H7 (cell line): Measurements from ENCODE around the gene CBY3. TPM values are rescaled to one million over a fixed set of nuclear protein-coding genes. Genes with fewer than 3 reads are reported as not detected.
"Not testable (repeated sequence)": the region's sequence is repeated elsewhere in the genome, so short reads cannot be mapped to it uniquely, and the experiment has no call there.

Experiments used
- DNase-seq: peaks from one replicate; pipeline ENCODE4 v3.0.0; 2012
- H3K27me3 ChIP-seq: 2 replicates; pipeline ENCODE4 v1.6.0; 2011; ENCODE audit warnings: mild to moderate bottlenecking, low read length; ENCODE audit not compliant: control insufficient read depth, insufficient read depth
- H3K36me3 ChIP-seq: replicated peaks from 2 replicates; pipeline ENCODE4 v1.5.1; 2011; ENCODE audit warnings: low read length; ENCODE audit not compliant: control insufficient read depth, insufficient read depth
- H3K4me3 ChIP-seq: 2 replicates; pipeline ENCODE4 v1.5.1; 2011; ENCODE audit warnings: low read depth, mild to moderate bottlenecking, control low read depth, low read length, moderate library complexity; ENCODE audit not compliant: insufficient read depth
- total RNA-seq: library from RNA; depleted of rRNA; stranded (reverse); fragments of >200 nt; shearing (Covaris generic); gene quantifications from 2 replicates; pipeline ENCODE4 v1.2.3, GENCODE V29; 2014

Gene CBY3
- total RNA-seq, 1 experiment from 2014 or later, result not detected

DNA sequence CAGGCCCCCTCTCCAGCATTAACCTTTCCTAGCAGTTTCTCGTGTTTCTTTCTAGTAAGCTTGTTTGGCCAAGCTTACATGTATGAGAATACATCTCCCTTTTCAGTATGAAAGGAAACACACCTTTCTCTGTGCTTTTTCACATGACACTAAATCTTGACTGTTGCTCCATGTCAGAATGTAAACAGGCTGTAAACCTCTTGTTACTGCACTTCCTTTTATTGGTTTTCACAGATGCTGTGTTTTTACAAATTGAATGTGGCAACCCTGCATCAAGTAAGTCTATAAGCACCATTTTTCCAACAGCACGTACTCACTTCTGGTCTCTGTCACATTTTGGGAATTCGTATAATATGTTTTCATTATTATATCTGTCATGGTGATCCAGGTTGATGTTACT, 15.8 kb upstream of the CBY3 start:
- DNase-seq, result no peak
- H3K4me3 ChIP-seq, result no peak overlapping the region
- H3K36me3 ChIP-seq, result no peaks in the 10 kb centered on the region; the same call in 1 of the 2 replicates

DNA sequence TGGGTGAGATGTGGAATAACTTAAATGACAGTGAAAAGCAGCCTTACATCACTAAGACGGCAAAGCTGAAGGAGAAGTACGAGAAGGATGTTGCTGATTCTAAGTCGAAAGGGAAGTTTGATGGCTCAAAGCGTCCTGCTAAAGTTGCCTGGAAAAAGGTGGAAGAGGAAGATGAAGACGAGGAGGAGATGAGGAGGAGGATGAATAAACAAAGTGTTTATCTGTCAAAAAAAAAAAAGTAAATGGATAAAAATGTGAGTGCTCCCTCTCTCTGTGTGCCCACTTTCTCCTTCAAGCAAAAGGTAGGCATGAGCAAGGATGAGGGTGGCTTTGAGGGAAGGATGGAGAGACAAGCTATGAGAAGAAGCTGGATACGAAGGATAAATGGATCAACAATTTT, 13.7 kb upstream of the CBY3 start:
- DNase-seq, result no peak
- no peaks in the 10 kb centered on the region for H3K36me3 ChIP-seq

More for the DNA sequence above, 15.8 kb upstream of the CBY3 start:
- no peaks in the 10 kb centered on the region for H3K27me3 ChIP-seq

DNA sequence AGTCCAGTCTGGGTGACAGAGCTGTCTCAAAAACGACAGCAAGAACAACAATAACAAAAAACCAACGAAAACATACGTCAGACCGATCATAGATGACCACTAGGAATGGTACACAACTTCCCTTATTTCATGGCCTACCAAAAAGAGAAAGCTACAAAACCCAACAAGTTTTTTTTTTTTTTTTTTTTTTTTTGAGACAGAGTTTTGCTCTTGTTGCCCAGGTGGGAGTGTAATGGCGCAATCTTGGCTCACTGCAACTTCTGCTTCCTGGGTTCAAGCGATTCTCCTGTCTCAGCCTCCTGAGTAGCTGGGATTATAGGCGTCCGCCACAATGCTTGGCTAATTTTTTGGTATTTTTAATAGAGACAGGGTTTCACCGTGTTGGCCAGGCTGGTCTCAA, 8.4 kb upstream of the CBY3 start:
- not testable (repeated sequence) for H3K27me3 ChIP-seq, H3K36me3 ChIP-seq, H3K4me3 ChIP-seq, DNase-seq

More for the DNA sequence above, 13.7 kb upstream of the CBY3 start:
- no peaks in the 10 kb centered on the region for H3K27me3 ChIP-seq
- H3K4me3 ChIP-seq, result no peak overlapping the region

DNA sequence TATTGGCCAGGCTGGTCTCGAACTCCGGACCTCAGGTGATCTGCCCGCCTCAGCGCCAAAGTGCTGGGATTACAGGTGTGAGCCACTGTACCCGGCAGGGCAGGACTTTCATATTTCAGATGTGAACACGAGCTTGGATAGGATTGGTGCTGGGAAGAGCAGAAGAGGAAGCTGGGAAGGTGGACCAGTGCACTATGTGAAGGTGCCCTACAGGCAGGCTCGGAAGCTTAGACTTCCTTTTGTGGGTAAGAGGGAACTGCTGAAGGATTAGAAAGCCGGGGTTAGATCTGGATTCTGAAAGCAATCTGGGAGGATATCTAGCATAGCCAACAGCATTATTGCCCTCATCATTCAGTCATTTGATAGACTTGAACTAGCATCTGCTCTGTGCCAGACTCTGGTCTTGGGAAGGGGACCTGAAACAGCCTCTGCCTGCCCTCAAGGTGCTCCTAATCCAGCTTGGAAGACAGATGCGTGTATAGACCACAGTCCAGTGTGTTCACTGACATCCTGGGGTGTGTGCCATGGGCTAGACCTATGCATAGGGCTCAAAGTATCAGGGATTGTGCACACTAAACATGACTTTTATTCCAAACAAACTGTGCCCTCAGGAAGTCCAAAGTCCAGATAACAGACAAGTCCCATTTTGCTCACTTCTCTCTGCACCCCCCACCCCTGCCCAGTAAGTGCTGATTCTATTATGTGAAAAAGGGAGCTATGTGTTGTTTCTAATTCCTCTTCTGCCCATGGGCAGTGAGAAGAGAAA, 637 bp downstream of the CBY3 start:
- Histone ChIP-seq H3K4me3 (no peak overlapping the region), H3K36me3 (no peaks in the 10 kb centered on the region; the same call in 1 of the 2 replicates), H3K27me3 (no peaks in the 10 kb centered on the region; the same call in 1 of the 2 replicates)
- DNase-seq, result no peak

DNA sequence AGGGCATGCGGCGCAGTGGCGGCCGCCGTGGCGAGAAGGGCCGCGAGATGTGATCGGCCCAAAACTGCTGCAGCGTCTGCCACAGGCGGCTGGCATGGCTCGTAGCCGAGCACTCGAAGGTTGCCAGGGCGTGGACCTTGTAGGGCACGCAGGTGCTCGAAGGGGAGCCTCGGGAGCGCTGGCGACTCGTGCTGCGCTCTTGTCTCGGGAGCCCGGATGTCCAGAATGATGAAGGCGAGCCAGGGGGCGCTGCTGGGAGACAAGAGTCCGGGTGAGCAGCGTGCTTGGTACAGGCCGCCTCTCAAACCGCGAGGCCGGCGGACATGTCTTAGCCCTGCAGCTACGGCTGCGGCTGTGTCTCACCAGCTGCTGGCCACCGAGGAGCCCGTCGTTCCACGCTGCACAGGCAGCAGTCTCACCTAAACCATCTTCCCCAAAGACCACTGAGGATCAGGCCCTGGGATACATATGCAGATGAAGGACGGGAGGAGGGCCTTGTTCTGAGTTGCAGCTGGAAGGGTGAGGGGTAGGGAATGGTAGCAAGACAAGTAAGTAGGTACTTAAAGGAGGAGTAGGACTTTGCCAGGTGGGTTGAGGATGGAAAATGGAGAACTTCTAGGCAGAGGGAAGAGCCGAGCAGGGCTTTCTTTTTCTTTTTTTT, 1.7 kb downstream of the CBY3 start:
- H3K27me3 ChIP-seq, result no peaks in the 10 kb centered on the region; the same call in 1 of the 2 replicates
- peak overlapping the region; percentile 74 for H3K4me3 ChIP-seq
- DNase-seq, result peak; percentile 88
- no peaks in the 10 kb centered on the region; the same call in 1 of the 2 replicates for H3K36me3 ChIP-seq

DNA sequence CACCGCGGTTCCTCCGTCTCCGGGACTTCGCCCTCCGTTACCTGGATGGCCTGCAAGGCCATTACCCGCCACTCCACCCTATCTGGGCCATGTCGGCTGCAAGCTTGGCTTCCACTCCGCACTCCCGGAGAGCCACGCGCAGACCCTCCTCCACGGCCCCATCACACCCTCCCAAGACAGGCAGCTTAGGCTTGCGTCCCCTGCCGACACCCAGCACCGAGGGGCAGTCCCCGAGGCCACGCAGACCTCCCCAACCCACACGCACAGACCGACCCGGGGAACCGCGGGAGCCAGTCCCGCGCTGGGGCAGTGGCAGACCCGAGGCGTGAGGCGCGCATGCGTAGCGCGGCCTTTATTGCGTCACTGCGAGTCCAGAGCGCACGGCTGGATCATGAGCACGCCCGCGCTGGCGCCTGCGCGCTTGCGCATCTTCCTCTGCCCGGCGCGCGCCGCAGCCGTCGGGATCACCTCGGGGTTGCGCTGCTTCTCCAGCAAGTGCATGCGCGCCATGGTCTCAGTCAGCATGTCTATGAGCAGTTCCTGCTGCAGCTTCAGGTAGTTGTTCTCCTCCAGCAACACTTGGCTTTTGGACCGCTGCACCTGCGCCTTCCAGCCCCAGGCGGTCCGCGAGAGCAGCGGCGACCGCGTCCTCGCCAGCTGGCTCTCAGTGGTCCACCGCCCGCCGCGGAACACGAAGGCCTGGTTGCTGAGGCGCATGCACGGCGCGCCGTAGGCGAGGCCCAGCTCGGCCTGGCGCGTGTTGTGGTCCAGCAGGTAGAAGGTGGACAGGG, 2.4 kb downstream of the CBY3 start:
- DNase-seq, result peak; percentile 97
- H3K4me3 ChIP-seq, result peak overlapping the region; percentile 74

DNA sequence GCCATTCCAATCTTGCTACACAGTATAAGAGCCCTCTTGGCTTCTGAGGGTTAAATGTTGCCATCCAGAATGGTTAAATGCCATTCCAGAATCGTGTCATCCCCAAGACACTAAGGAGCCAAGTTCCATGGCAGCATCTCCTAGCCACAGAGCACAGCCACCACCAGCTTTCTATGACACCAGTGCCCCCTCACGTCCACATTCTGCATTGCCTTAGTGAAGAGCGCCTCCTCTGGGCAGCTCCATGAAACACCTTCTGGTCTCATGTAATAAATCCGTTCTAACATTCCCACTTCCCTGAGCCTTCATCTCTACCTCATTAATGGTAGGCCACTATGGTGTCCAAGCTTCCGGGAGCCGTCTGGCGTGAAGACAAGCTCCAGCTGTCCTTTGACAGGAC, 12.4 kb downstream of the CBY3 start:
- H3K36me3 ChIP-seq, result peaks cover 4% of the 10 kb centered on the region
- H3K27me3 ChIP-seq, result no peaks in the 10 kb centered on the region
- H3K4me3 ChIP-seq, result no peak overlapping the region
- DNase-seq, result peak; percentile 85

More for the DNA sequence above, 2.4 kb downstream of the CBY3 start:
- no peaks in the 10 kb centered on the region; the same call in 1 of the 2 replicates for H3K36me3 ChIP-seq
- H3K27me3 ChIP-seq, result no peaks in the 10 kb centered on the region; the same call in 1 of the 2 replicates

DNA sequence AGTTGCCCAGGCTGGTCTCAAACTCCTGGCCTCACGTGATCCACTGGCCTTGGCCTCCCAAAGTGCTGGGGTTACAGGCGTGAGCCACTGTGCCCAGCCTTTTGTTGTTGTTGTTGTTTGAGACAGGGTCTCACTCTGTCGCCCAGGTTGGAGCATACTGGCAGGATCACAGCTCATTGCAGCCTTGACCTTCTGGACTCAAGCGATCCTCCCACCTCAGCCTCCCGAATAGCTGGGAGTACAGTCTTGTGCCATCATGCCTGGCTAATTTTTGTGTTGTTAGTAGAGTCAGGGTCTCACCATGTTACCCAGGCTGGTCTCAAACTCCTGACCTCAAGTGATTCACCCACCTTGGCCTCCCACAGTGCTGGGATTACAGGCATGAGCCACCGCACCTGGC, 19.2 kb downstream of the CBY3 start:
- not testable (repeated sequence) for DNase-seq

DNA sequence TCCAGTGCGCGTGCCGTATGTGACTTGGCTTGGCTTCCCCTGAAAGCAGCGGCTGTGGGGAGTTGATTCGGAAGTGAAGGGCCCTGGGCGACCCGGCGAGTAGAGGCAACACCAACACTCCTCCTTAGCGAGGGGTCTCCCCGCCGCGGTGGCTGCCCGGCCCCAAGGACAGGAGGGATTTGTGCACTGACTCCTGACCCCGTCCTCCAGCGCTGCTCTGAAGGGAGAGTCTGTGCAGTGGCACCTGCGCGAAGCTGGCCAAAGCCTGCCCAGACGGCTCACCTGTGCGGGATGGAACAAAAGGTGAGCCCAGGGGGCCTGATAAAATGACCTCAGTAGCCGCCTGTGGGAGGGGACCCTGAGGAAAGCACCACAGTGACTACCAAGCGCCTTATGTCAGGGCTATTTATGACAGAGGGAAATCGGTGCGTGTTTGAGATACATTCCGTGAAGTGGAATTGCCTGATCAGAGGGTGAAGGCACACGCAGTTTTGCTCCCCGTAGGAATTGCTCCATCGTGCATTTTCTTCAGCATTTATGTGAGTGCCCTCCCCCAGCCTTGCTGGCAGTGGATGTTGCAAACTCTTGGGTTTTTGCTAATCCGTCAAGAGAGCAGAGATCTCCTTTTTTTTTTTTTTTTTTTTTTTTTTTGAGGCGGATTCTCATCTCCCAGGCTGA, 22.5 kb downstream of the CBY3 start:
- peak; percentile 51 for DNase-seq

More for the DNA sequence above, 19.2 kb downstream of the CBY3 start:
- H3K27me3 ChIP-seq, H3K4me3 ChIP-seq, H3K36me3 ChIP-seq: not testable (repeated sequence)

DNA sequence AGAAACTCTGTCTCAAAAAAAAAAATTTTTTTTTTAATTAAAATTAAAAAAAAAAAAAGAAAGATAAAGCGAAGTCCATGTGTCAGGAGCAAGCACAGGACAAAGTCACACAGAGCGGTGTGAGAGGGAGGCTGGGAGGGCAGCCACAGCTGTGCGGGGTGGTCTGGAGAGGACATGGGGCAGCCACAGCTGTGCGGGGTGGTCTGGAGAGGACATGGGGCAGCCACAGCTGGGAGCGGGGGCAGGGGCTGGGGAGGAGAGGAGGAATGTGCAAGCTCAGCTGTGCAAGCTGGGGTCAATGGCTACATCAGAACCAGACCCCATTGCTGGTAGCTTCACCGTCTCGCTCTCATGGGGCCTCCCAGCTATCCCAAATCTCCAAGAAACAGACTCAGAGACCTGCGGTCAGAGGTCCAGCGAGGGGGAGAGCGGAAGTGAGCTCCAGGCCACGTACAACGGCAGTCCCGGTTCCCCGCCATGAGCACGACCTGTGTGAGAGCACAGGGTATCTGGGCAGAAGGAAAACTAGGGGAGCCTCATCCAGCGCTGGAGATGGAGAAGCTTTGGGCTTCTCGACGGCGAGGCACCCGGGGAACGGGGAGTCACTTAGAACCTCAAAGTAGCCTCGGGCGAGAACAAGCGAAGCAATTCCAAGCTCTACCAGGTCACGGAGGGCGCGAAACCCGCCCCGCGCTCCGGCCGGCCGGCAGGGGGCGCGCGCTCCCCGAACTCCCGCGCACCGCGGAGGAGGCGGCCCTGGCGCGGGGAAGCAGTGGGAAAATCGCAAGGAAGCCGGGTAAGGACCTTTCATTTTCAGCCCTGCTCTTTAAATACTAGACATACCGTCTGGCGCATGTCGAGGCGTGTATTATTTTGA, 23.3 kb downstream of the CBY3 start:
- H3K27me3 ChIP-seq, H3K36me3 ChIP-seq, DNase-seq: not testable (repeated sequence)
- peak overlapping the region; percentile 19; the same call in 1 of the 2 replicates for H3K4me3 ChIP-seq

More for the DNA sequence above, 22.5 kb downstream of the CBY3 start:
- H3K4me3 ChIP-seq, result peak overlapping the region; percentile 33
- H3K36me3 ChIP-seq, H3K27me3 ChIP-seq: not testable (repeated sequence)

DNA sequence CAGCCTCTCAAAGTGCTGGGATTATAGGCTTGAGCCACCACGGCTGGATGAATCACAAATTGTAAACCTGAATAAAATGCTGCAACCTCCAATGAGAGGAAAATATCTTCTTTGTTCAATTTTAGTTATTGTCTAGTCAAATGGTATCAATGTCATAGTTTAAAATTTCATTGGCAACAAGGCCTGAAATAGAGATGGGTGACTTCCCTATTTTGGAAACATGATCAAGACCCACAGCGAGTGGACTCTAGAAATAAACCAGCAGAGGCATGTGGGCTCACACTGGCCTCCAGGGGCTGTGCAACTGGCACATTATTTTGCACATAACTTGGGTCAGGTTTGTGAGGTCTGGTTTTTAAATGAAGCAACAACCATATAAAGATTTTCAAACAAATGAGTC, 27.7 kb downstream of the CBY3 start:
- H3K4me3 ChIP-seq, H3K36me3 ChIP-seq, DNase-seq, H3K27me3 ChIP-seq: not testable (repeated sequence)

DNA sequence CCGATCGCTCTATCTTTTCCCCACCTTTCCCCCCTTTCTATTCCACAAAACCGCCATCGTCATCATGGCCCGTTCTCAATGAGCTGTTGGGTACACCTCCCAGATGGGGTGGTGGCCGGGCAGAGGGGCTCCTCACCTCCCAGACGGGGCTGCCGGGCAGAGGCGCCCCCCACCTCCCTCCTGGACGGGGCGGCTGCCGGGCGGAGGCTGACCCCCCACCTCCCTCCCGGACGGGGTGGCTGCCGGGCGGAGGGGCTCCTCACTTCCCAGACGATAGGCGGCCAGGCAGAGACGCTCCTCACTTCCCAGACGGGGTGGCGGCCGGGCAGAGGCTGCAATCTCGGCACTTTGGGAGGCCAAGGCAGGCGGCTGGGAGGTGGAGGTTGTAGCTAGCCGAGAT, 30.6 kb downstream of the CBY3 start:
- H3K36me3 ChIP-seq, DNase-seq, H3K27me3 ChIP-seq, H3K4me3 ChIP-seq: not testable (repeated sequence)

DNA sequence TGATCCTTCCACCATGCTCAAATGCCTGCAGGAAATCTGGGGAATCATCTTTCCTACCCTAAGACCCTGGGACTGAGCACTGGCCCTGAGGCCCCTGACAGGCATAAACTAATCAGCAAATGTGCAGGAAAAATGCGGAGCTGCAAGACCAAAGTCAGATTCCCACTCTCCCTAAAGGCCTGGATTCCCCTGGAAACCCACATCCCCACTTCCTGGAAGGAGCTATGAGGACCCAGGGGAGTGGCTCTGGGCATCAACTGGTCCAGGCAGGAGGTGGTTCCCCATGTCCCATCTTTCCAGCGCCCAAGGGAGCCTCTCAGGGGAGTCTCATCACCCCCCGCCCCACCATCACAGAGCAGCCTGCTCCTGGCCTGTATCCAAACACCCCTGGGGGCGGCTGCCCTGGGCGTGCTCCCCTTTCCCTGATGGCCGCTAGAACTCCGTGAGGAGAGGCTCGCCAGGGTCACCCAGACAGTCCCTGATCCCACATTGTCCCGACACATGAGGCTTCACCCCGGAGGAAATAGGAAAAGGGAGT, 31.6 kb downstream of the CBY3 start:
- not testable (repeated sequence) for H3K36me3 ChIP-seq, H3K4me3 ChIP-seq, H3K27me3 ChIP-seq
- peak; percentile 23 for DNase-seq
